ENCODE measurements around the gene APAF1. TPM values are rescaled to one million over a fixed set of nuclear protein-coding genes. Genes with fewer than 3 reads are reported as not detected.

APAF1 gene
- total RNA-seq, 4 donors from 2014 or later = 7.5 to 18.6 (median 8.5) TPM

DNA sequence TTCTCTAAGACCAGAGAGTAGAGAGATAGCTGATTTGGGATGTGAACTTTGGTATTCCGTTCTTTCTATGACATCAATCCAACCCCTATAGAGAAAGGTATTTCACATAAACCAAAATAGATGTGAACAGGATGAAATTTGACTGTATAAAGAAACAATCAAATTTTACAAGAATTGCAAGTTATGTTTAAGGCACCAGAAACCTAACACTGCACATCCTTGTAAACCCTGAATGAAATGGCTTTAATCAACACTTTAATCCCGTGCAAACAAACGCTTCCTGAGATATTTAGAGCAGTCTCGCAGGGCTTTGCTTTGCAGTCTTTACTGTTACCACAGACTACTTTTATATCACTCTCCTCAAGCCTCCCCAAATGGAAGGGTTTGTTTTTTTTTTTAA lies 125.1 kb downstream of the APAF1 start:
- ATAC-seq = no peak
- TF ChIP-seq POLR2AphosphoS5 (IDR thresholded peaks at IDR 0.05) (no peak), EP300 (IDR thresholded peaks at IDR 0.05) (no peak), POLR2A (IDR thresholded peaks at IDR 0.05) (no peak)
- TF ChIP-seq, protein P1, sequence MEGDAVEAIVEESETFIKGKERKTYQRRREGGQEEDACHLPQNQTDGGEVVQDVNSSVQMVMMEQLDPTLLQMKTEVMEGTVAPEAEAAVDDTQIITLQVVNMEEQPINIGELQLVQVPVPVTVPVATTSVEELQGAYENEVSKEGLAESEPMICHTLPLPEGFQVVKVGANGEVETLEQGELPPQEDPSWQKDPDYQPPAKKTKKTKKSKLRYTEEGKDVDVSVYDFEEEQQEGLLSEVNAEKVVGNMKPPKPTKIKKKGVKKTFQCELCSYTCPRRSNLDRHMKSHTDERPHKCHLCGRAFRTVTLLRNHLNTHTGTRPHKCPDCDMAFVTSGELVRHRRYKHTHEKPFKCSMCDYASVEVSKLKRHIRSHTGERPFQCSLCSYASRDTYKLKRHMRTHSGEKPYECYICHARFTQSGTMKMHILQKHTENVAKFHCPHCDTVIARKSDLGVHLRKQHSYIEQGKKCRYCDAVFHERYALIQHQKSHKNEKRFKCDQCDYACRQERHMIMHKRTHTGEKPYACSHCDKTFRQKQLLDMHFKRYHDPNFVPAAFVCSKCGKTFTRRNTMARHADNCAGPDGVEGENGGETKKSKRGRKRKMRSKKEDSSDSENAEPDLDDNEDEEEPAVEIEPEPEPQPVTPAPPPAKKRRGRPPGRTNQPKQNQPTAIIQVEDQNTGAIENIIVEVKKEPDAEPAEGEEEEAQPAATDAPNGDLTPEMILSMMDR (IDR thresholded peaks at IDR 0.05) = no peak
- Histone ChIP-seq H3K36me3 (peaks cover 0 to 18% of the 10 kb centered on the region in 2 donors), H3K9me3 (no peaks in the 10 kb centered on the region), H3K4me1 (no peaks in the 10 kb centered on the region), H3K27me3 (no peaks in the 10 kb centered on the region), H3K4me3 (no peak overlapping the region), H3K27ac (no peak overlapping the region)
- WGBS, 2 donors (ENCODE audit: low coverage in 1 of 2) = 87 to 90% methylated on average over 4 of the region's 4 CpGs

DNA sequence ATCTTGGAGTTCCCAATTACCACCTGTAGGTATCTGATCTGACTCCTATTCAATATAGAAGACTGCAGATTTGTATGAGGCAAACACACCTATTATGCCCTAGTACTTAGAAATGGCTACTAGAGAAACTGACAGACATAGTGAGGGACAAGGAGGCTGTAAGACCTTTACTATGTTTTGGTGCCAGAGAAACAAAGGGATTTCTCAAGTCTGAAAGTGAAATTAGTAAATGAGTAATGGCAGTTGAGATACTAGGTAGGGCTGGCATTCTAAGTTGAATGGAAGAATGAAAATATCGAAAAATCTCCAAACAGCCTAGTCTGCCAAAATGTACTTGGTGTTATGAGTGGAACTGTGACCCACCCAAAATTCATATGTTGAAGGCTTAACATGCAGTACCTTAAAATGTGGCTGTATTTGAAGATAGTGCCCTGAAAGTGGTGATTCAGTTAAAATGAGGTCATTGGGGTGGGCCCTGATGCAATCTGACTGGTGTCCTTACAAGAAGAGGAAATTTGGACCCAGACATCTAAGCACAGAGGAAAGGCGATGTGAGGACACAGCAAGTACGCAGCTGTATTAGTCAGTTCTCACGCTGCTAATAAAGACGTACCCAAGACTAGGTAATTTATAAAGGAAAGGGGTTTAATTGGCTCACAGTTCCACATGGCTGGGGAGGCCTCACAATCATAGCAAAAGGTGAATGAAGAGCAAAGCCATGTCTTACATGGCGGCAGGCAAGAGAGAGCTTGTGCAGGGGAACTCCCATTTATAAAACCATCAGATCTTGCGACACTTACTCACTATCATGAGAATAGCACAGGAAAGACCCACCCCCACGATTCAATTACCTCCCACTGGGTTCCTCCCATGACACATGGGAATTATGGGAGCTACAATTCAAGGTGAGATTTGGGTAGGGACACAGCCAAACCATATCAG lies 127.0 kb downstream of the APAF1 start:
- Histone ChIP-seq H3K36me3 (peaks cover 0 to 18% of the 10 kb centered on the region in 2 donors), H3K4me3 (no peak overlapping the region), H3K27me3 (no peaks in the 10 kb centered on the region), H3K4me1 (no peaks in the 10 kb centered on the region), H3K9me3 (no peaks in the 10 kb centered on the region), H3K27ac (no peak overlapping the region)
- WGBS, 2 donors (ENCODE audit: low coverage in 1 of 2) = 91% methylated on average over 4 to 8 of the region's 8 CpGs
- no peak for ATAC-seq
- TF ChIP-seq POLR2A (IDR thresholded peaks at IDR 0.05) (no peak), POLR2AphosphoS5 (IDR thresholded peaks at IDR 0.05) (no peak), EP300 (IDR thresholded peaks at IDR 0.05) (no peak)
- TF ChIP-seq, protein P1 (IDR thresholded peaks at IDR 0.05) = no peak

DNA sequence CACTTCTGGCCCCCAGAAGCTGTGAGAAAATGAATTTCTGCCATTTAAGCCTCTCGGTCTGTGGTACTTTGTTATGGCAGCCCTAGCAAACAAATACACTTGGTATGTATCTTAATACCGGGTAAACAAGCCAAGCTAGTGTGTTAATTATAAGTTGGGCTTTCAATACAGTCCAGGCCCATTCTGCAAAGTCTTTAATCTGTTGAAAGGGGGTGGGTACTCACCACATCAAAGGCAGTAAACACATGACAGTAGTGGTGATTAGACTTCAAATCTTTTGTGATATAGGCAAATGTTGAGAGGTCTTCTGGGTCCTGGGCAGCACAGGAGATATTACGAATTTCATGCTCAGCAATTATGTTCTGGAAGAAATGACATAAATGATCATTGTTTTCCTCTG lies 127.7 kb downstream of the APAF1 start:
- TF ChIP-seq EP300 (IDR thresholded peaks at IDR 0.05) (no peak), POLR2A (IDR thresholded peaks at IDR 0.05) (no peak), POLR2AphosphoS5 (IDR thresholded peaks at IDR 0.05) (no peak)
- TF ChIP-seq, protein P1 (IDR thresholded peaks at IDR 0.05) = no peak
- Histone ChIP-seq H3K27ac (no peak overlapping the region), H3K9me3 (no peaks in the 10 kb centered on the region), H3K27me3 (no peaks in the 10 kb centered on the region), H3K4me1 (no peaks in the 10 kb centered on the region), H3K4me3 (no peak overlapping the region), H3K36me3 (peaks cover 0 to 18% of the 10 kb centered on the region in 2 donors)
- ATAC-seq = no peak
- 88 to 98% methylated on average over 3 of the region's 3 CpGs for WGBS, 2 donors (ENCODE audit: low coverage in 1 of 2)

DNA sequence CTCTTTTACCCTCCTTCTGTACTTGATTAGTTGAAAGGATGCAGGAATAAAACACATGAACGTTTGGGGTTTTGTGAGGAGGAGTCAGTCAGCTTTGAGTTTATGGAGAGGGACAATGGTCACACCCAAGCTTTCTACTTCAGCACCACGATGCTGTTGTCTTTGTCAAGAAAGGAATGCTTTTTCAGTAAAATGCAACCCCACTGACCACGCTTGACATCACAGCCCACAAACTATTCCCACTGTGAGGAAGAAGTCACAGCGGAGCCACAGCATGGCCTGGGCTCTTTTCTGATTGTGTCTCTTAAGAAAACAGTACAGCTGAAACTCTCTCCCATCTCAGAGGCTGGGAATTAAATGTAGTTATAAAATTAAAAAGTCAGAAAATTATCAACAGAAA lies 135.2 kb downstream of the APAF1 start:
- H3K9me3 ChIP-seq = no peaks in the 10 kb centered on the region
- no peak for ATAC-seq
- 55 to 63% methylated on average over 4 of the region's 4 CpGs for WGBS, 2 donors (ENCODE audit: low coverage in 1 of 2)
- peaks cover 0 to 9% of the 10 kb centered on the region in 2 donors for H3K36me3 ChIP-seq
- no peak overlapping the region for H3K27ac ChIP-seq
- no peak for TF ChIP-seq EP300 (IDR thresholded peaks at IDR 0.05)
- TF ChIP-seq POLR2A (IDR thresholded peaks at IDR 0.05) = no peak
- TF ChIP-seq, protein P1 (IDR thresholded peaks at IDR 0.05) = no peak
- no peak for TF ChIP-seq POLR2AphosphoS5 (IDR thresholded peaks at IDR 0.05)
- H3K4me1 ChIP-seq = no peaks in the 10 kb centered on the region
- no peak overlapping the region for H3K4me3 ChIP-seq
- H3K27me3 ChIP-seq = no peaks in the 10 kb centered on the region

DNA sequence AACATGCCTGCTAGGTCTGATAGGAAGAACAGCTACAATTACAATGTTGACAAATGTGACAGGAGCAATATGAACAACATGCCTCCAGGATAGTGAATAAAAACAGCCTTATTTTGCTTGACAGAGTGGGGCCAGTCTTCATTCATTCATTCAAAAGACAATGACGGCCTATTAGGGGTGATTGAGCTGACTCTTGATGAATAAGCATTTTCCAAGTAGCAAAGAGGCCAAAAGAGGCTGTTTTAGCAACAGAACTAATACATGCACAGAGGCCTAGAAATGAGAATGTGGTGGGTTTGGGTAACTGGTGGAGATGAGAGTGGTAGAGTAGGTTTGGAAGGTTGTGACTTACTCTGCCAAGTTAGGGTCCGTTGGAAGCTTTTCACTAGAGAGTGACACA lies 138.3 kb downstream of the APAF1 start:
- no peak for ATAC-seq
- 70 to 74% methylated on average over 2 of the region's 2 CpGs for WGBS, 2 donors (ENCODE audit: low coverage in 1 of 2)

More for the DNA sequence above, 138.3 kb downstream of the APAF1 start:
- Histone ChIP-seq H3K4me3 (no peak overlapping the region), H3K9me3 (no peaks in the 10 kb centered on the region), H3K27ac (no peak overlapping the region), H3K27me3 (no peaks in the 10 kb centered on the region), H3K4me1 (no peaks in the 10 kb centered on the region), H3K36me3 (peaks cover 0 to 9% of the 10 kb centered on the region in 2 donors)
- no peak for TF ChIP-seq POLR2A (IDR thresholded peaks at IDR 0.05)
- no peak for TF ChIP-seq POLR2AphosphoS5 (IDR thresholded peaks at IDR 0.05)
- TF ChIP-seq, protein P1 (IDR thresholded peaks at IDR 0.05) = no peak
- no peak for TF ChIP-seq EP300 (IDR thresholded peaks at IDR 0.05)

Data from gastroesophageal sphincter (tissue), 4 donors.